HepG2 (cell line): ENCODE data around the gene PUS3. TPM values are rescaled to one million over a fixed set of nuclear protein-coding genes. Genes with fewer than 3 reads are reported as not detected.

ENCODE experiments used
- ATAC-seq: fragments of 200-7000 bp; cut with Tn5 transposase; 3 replicates; pipeline ENCODE4 v1.9.1; 2020; ENCODE audit warnings: mild to moderate bottlenecking, moderate library complexity
- BruUV-seq: library from RNA; stranded (reverse); fragments of 400-500 nt; replicated peaks from 2 replicates; lab custom pipeline; 2021; lab: Mats Ljungman, UMichigan
- CTCF ChIA-PET: fragments of 300-600 bp; formaldehyde crosslinking; extraction: SDS; loops from one replicate; lab custom pipeline; 2021; ENCODE audit warnings: low total read pairs, inconsistent platforms, low intra/inter-chr PET ratio; lab: Yijun Ruan, JAX
- POLR2A ChIA-PET: fragments of 350-600 bp; sonication (Branson Sonifier 250); formaldehyde crosslinking; loops from one replicate; lab custom pipeline; 2020; ENCODE audit warnings: antibody characterized with exemption, inconsistent platforms; lab: Yijun Ruan, JAX
- DNase-seq: peaks from one replicate; pipeline ENCODE4 v3.0.0-alpha.2; 2015; ENCODE audit warnings: low spot score
- FAIRE-seq: peaks from 3 replicates; lab custom pipeline; 2011; peaks lifted over from hg19 to GRCh38; lab: Jason Lieb, UNC
- H2AFZ ChIP-seq: one replicate; pipeline ENCODE4 v1.6.1; 2011; ENCODE audit warnings: low read length, inconsistent platforms
- H3K27ac ChIP-seq: fragments of 300-600 bp; 3 replicates; pipeline ENCODE4 v1.8.0; 2011; ENCODE audit warnings: mixed run types, mild to moderate bottlenecking, mixed read lengths, low read length, inconsistent platforms; ENCODE audit not compliant: insufficient read depth; ENCODE audit errors: extremely low read length
- H3K27me3 ChIP-seq, 2 experiments: fragments of 200-600 bp in 1 of 2; 2 replicates in 1 of 2; 3 replicates in 1 of 2; pipeline versions ENCODE4 v1.6.0 to v1.8.0; 2011; ENCODE audit warnings: low read length in 2 of 2, mild to moderate bottlenecking in 2 of 2, moderate library complexity in 2 of 2, inconsistent platforms in 1 of 2; ENCODE audit not compliant: insufficient read depth in 2 of 2, control insufficient read depth in 1 of 2
- H3K36me3 ChIP-seq, 2 experiments: fragments of 200-600 bp in 1 of 2; replicated peaks in 1 of 2; 2 replicates in 1 of 2; 3 replicates in 1 of 2; pipeline versions ENCODE4 v1.5.1 to v1.8.0; 2011; ENCODE audit warnings: low read length in 2 of 2, inconsistent platforms in 1 of 2; ENCODE audit not compliant: insufficient read depth in 2 of 2, control insufficient read depth in 1 of 2
- H3K4me1 ChIP-seq: 2 replicates; pipeline ENCODE4 v1.5.1; 2012; ENCODE audit warnings: low read length, inconsistent platforms; ENCODE audit not compliant: insufficient read depth
- H3K4me2 ChIP-seq: 2 replicates; pipeline ENCODE4 v1.6.0; 2011; ENCODE audit warnings: low read depth, low read length, inconsistent platforms
- H3K4me3 ChIP-seq, 3 experiments: fragments of 200-600 bp in 1 of 3; sonication (generic), shearing (Covaris generic) in 1 of 3; replicated peaks in 1 of 3; 2 replicates each; pipeline ENCODE4 v1.5.1; 2011 to 2016; ENCODE audit warnings: low read length in 3 of 3, inconsistent platforms in 2 of 3, low read depth in 2 of 3, mild to moderate bottlenecking in 2 of 3, control low read depth in 1 of 3, mixed read lengths in 1 of 3; ENCODE audit not compliant: insufficient read depth in 1 of 3
- H3K79me2 ChIP-seq: one replicate; pipeline ENCODE4 v1.6.1; 2011; ENCODE audit warnings: low read length, inconsistent platforms; ENCODE audit not compliant: insufficient read depth
- H3K9ac ChIP-seq: 2 replicates; pipeline ENCODE4 v1.6.0; 2011; ENCODE audit warnings: mild to moderate bottlenecking, low read depth, low read length, inconsistent platforms; ENCODE audit not compliant: insufficient read depth
- H3K9me3 ChIP-seq: 2 replicates; pipeline ENCODE4 v1.5.1; 2012; ENCODE audit warnings: mild to moderate bottlenecking, low read length
- H4K20me1 ChIP-seq: 2 replicates; pipeline ENCODE4 v1.6.0; 2011; ENCODE audit warnings: inconsistent platforms, mild to moderate bottlenecking, low read length, moderate library complexity; ENCODE audit not compliant: insufficient read depth
- ARID3A ChIP-seq: IDR thresholded peaks from 2 replicates; pipeline ENCODE4 v1.6.1; 2012; ENCODE audit warnings: low read depth, low read length, improper control_type of control experiment
- BRD4 ChIP-seq: sonication (generic); formaldehyde crosslinking; IDR thresholded peaks from 2 replicates; pipeline ENCODE4 v1.4.0; 2020; ENCODE audit warnings: missing genetic modification reagents
- CTCF ChIP-seq: sonication (generic); formaldehyde crosslinking; IDR thresholded peaks from 2 replicates; pipeline ENCODE4 v1.5.0; 2020; ENCODE audit warnings: mild to moderate bottlenecking, missing genetic modification reagents, moderate library complexity
- MAZ ChIP-seq, 2 experiments: sonication (generic) in 1 of 2; formaldehyde crosslinking in 1 of 2; IDR thresholded peaks; 2 replicates each; pipeline versions ENCODE4 v1.5.0 to v1.6.1; 2012 to 2020; ENCODE audit warnings: low read depth in 2 of 2, mild to moderate bottlenecking in 2 of 2, borderline replicate concordance in 1 of 2, improper control_type of control experiment in 1 of 2, low read length in 1 of 2, missing genetic modification reagents in 1 of 2, moderate library complexity in 1 of 2
- RAD21 ChIP-seq: fragments of 450-650 bp; formaldehyde crosslinking; IDR thresholded peaks from 2 replicates; pipeline ENCODE4 v1.5.0; 2020; ENCODE audit warnings: mild to moderate bottlenecking
- SATB2 ChIP-seq: sonication (generic); formaldehyde crosslinking; IDR thresholded peaks from 2 replicates; pipeline ENCODE4 v1.5.0; 2020; ENCODE audit warnings: missing genetic modification reagents
- SMC3 ChIP-seq: IDR thresholded peaks from 2 replicates; pipeline ENCODE4 v1.6.1; 2011; ENCODE audit warnings: low read length, improper control_type of control experiment
- STAG1 ChIP-seq: sonication (generic); formaldehyde crosslinking; IDR thresholded peaks from 2 replicates; pipeline ENCODE4 v1.4.0; 2020; ENCODE audit warnings: missing genetic modification reagents
- ZFP36L2 ChIP-seq: sonication (generic); formaldehyde crosslinking; IDR thresholded peaks from 2 replicates; pipeline ENCODE4 v1.4.0; 2020; ENCODE audit warnings: missing genetic modification reagents
- ZNF207 ChIP-seq: fragments of 450-650 bp; IDR thresholded peaks from 2 replicates; pipeline ENCODE4 v1.6.1; 2016; ENCODE audit warnings: antibody characterized with exemption, borderline replicate concordance
- ZNF768 ChIP-seq: sonication (generic); formaldehyde crosslinking; IDR thresholded peaks from 2 replicates; pipeline ENCODE4 v1.4.0; 2020; ENCODE audit warnings: missing genetic modification reagents
- WGBS: methylation state at CpG from one replicate; pipeline ENCODE4 v1.1.6; 2017; ENCODE audit warnings: low lambda C conversion rate; 5-methylcytosine and 5-hydroxymethylcytosine counted together
- in situ Hi-C: cut with HindIII; loops from 2 replicates; pipeline ENCODE4 v1.10.0; 2017; ENCODE audit warnings: low pct_unique_long_range_greater_than_20kb; ENCODE audit not compliant: extremely low pct_ligation_motif_present
- intact Hi-C: fragments of 100-400 bp; cut with micrococcal nuclease; formaldehyde crosslinking; loops from one replicate; pipeline ENCODE4 v1.10.0; 2022; ENCODE audit not compliant: unreplicated experiment
- polyA plus RNA-seq, 8 experiments: library from polyadenylated mRNA; depleted of rRNA in 3 of 8; stranded (reverse) in 7 of 8; unstranded in 1 of 8; fragments of >200 nt; fragmentation: Illumina TruSeq in 4 of 8; extraction: Trizol in 4 of 8; gene quantifications; 2 replicates each; pipeline versions ENCODE4 v1.2.1 to v1.2.3, GENCODE V29; 2011 to 2016; ENCODE audit warnings: low read depth in 4 of 8, missing spikeins in 1 of 8, mixed read lengths in 1 of 8; ENCODE audit not compliant: insufficient read depth in 1 of 8
- total RNA-seq, 5 experiments: library from RNA; depleted of rRNA; stranded (reverse); fragments of >200 nt; fragmentation: Illumina TruSeq; extraction: Trizol; gene quantifications; 2 replicates each; pipeline ENCODE4 v1.2.3, GENCODE V29; 2016; ENCODE audit warnings: low read depth in 1 of 5

PUS3 gene
- total and polyA plus RNA-seq, 2 of the 13 experiments (the other 11 are each of a cell fraction or from before 2014, with no cell fraction given), result 6.0 to 18.2 TPM

- Histone ChIP-seq H3K9ac (no peak overlapping the region), H3K79me2 (no peaks in the 10 kb centered on the region), H3K27me3 (0 out of 5 replicates have a peak, but pooled peaks cover 0 to 11% of the 10 kb centered on the region in 2 experiments), H3K4me2 (no peak overlapping the region), H4K20me1 (no peaks in the 10 kb centered on the region), H3K4me3 (no peak overlapping the region), H3K9me3 (no peaks in the 10 kb centered on the region), H3K4me1 (peaks cover 6% of the 10 kb centered on the region), H3K27ac (no peak overlapping the region), H2AFZ (no peak overlapping the region), H3K36me3 (no peaks in the 10 kb centered on the region)
- ChIA-PET POLR2A (no interaction called here), CTCF (interaction anchor here (1.0 to 1.3 kb wide), 2 partner anchors 148 to 318 kb away, joined by 4 to 5 read pairs; no protein-coding TSS in a partner anchor)
- no peak for FAIRE-seq
- intact Hi-C loops (loop anchor here (5.0 kb wide), 1 partner anchor 910 kb away; no protein-coding TSS in a partner anchor), in situ Hi-C loops (loop anchor here (5.0 to 10.0 kb wide), 4 partner anchors 147 to 447 kb away; partner anchors contain the start of gene CHEK1)
- TF ChIP-seq MAZ (IDR thresholded peaks at IDR 0.05; ENCODE audit: borderline replicate concordance, low read depth, low read length), result no peak
- TF ChIP-seq MAZ (CRISPR knock-in tag; IDR thresholded peaks at IDR 0.05; ENCODE audit: low read depth), result no peak
- no peak for TF ChIP-seq BRD4 (CRISPR knock-in tag)
- no peak for TF ChIP-seq ZNF207
- TF ChIP-seq SATB2, result no peak
- no peak for TF ChIP-seq ZFP36L2 (CRISPR knock-in tag)
- DNase-seq, result no peak
- no TSS peak for BruUV-seq
- no peak for ATAC-seq
Observed at GRCh38 chr11:125872138-125872491, 30.9 kb downstream of the PUS3 start.

- peaks cover 6% of the 10 kb centered on the region for H3K4me1 ChIP-seq
- no peak overlapping the region for H3K9ac ChIP-seq
- WGBS, result 11% methylated on average over 10 of the region's 10 CpGs
- intact Hi-C loops, result loop anchor here (1.0 to 5.0 kb wide), 3 partner anchors 147 to 909 kb away; partner anchors contain the start of gene CHEK1
- POLR2A ChIA-PET, result no interaction called here
- CTCF ChIA-PET, result interaction anchor here (1.0 to 1.3 kb wide), 2 partner anchors 148 to 318 kb away, joined by 4 to 5 read pairs; no protein-coding TSS in a partner anchor
- 0 out of 5 replicates have a peak, but pooled peaks cover 0 to 11% of the 10 kb centered on the region in 2 experiments for H3K27me3 ChIP-seq
- no TSS peak for BruUV-seq
- no peak overlapping the region for H3K4me2 ChIP-seq
- TF ChIP-seq ARID3A (no peak), CTCF (CRISPR knock-in tag) (peak; percentile 77), SMC3 (peak; percentile 81), RAD21 (CRISPR knock-in tag) (0 out of 2 replicates have a peak, but pooled peaks have one; percentile 50), ZNF768 (CRISPR knock-in tag) (no peak), STAG1 (peak; percentile 81)
- in situ Hi-C loops, result loop anchor here (5.0 to 10.0 kb wide), 4 partner anchors 147 to 447 kb away; partner anchors contain the start of gene CHEK1
- no peaks in the 10 kb centered on the region for H3K9me3 ChIP-seq
- H3K27ac ChIP-seq, result no peak overlapping the region
- H4K20me1 ChIP-seq, result no peaks in the 10 kb centered on the region
- no peaks in the 10 kb centered on the region for H3K79me2 ChIP-seq
- no peak overlapping the region for H2AFZ ChIP-seq
- peak; percentile 57 for DNase-seq
- no peak overlapping the region for H3K4me3 ChIP-seq
- H3K36me3 ChIP-seq, result no peaks in the 10 kb centered on the region
- peak; percentile 87 for ATAC-seq
- FAIRE-seq, result peak; percentile 89
Observed at GRCh38 chr11:125871391-125872137, 31.4 kb downstream of the PUS3 start.
